Progenitor cell of endocrine pancreas (in vitro differentiated cells): Measurements from ENCODE around the gene CX3CL1. TPM values are rescaled to one million over a fixed set of nuclear protein-coding genes. Genes with fewer than 3 reads are reported as not detected.

Experiments used
- DNase-seq: peaks from one replicate; pipeline ENCODE4 v3.0.0; 2021; ENCODE audit warnings: low spot score; ENCODE audit not compliant: unreplicated experiment
- H3K27ac Mint-ChIP-seq: 2 replicates; pipeline ENCODE4 v1.8.0; 2021; ENCODE audit warnings: mild to moderate bottlenecking, moderate library complexity, mixed read lengths
- H3K27me3 Mint-ChIP-seq: 2 replicates; pipeline ENCODE4 v1.8.0; 2021; ENCODE audit warnings: mixed read lengths
- H3K36me3 Mint-ChIP-seq: 2 replicates; pipeline ENCODE4 v1.8.0; 2022; ENCODE audit warnings: mixed read lengths; ENCODE audit not compliant: insufficient read depth
- H3K4me1 Mint-ChIP-seq: 2 replicates; pipeline ENCODE4 v1.8.0; 2021; ENCODE audit warnings: low read depth, mixed read lengths
- H3K4me3 Mint-ChIP-seq: 2 replicates; pipeline ENCODE4 v1.8.0; 2021; ENCODE audit warnings: low read depth, mild to moderate bottlenecking, moderate library complexity, mixed read lengths
- H3K9me3 Mint-ChIP-seq: 2 replicates; pipeline ENCODE4 v1.8.0; 2021; ENCODE audit warnings: low read depth, mixed read lengths
- CTCF ChIP-seq: fragments of 200-600 bp; sonication (generic); IDR thresholded peaks from one replicate; pipeline ENCODE4 v1.5.0; 2021; ENCODE audit warnings: antibody characterized with exemption, mild to moderate bottlenecking; ENCODE audit not compliant: unreplicated experiment
- total RNA-seq: library from RNA; stranded (reverse); gene quantifications from 2 replicates; pipeline ENCODE4 v1.2.1, GENCODE V29; 2021

CX3CL1 gene
- total RNA-seq, 1 donor from 2014 or later, result 0.74 TPM

- no peaks in the 10 kb centered on the region for H3K4me1 Mint-ChIP-seq
- no peak overlapping the region for H3K4me3 Mint-ChIP-seq
- peaks cover 30% of the 10 kb centered on the region for H3K27me3 Mint-ChIP-seq
- no peaks in the 10 kb centered on the region for H3K36me3 Mint-ChIP-seq
- no peaks in the 10 kb centered on the region for H3K9me3 Mint-ChIP-seq
- no peak for TF ChIP-seq CTCF
- no peak for DNase-seq
- H3K27ac Mint-ChIP-seq, result no peak overlapping the region
Measured at GRCh38 chr16:57345021-57345420, 27.3 kb upstream of the CX3CL1 start.

GRCh38 chr16:57345666-57346204 lies 26.6 kb upstream of the CX3CL1 start:
- H3K27me3 Mint-ChIP-seq, result peaks cover 34% of the 10 kb centered on the region
- H3K4me1 Mint-ChIP-seq, result no peaks in the 10 kb centered on the region
- no peak for TF ChIP-seq CTCF
- H3K27ac Mint-ChIP-seq, result no peak overlapping the region
- no peak for DNase-seq
- H3K9me3 Mint-ChIP-seq, result no peaks in the 10 kb centered on the region
- H3K4me3 Mint-ChIP-seq, result no peak overlapping the region
- no peaks in the 10 kb centered on the region for H3K36me3 Mint-ChIP-seq

GRCh38 chr16:57347858-57348257 lies 24.4 kb upstream of the CX3CL1 start:
- H3K4me1 Mint-ChIP-seq, result no peaks in the 10 kb centered on the region
- H3K4me3 Mint-ChIP-seq, result no peak overlapping the region
- no peaks in the 10 kb centered on the region for H3K36me3 Mint-ChIP-seq
- no peak for DNase-seq
- peaks cover 37% of the 10 kb centered on the region for H3K27me3 Mint-ChIP-seq
- H3K9me3 Mint-ChIP-seq, result no peaks in the 10 kb centered on the region
- no peak for TF ChIP-seq CTCF
- no peak overlapping the region for H3K27ac Mint-ChIP-seq

DNA sequence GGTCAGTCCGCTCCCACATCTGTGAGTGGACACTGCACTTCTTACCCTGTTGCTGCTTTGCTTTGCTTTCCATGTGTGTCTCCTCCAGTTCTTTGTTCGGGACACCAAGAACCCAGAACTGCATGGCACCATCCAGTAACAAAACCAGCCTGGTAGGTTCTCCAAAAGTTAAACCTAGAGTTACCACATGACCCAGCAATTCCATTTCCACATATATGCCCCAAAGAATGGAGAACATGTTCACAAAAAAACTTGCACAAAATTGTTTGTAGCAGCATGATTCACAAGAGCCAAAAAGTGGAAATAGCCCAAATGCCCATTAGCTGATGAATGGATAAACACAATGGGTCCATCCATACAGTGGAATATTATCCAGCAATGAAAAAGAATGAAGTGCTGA lies 24.0 kb upstream of the CX3CL1 start:
- Mint-ChIP-seq H3K9me3 (no peaks in the 10 kb centered on the region), H3K27ac (no peak overlapping the region), H3K27me3 (peaks cover 37% of the 10 kb centered on the region), H3K4me1 (no peaks in the 10 kb centered on the region), H3K4me3 (no peak overlapping the region), H3K36me3 (no peaks in the 10 kb centered on the region)
- DNase-seq, result no peak
- no peak for TF ChIP-seq CTCF

DNA sequence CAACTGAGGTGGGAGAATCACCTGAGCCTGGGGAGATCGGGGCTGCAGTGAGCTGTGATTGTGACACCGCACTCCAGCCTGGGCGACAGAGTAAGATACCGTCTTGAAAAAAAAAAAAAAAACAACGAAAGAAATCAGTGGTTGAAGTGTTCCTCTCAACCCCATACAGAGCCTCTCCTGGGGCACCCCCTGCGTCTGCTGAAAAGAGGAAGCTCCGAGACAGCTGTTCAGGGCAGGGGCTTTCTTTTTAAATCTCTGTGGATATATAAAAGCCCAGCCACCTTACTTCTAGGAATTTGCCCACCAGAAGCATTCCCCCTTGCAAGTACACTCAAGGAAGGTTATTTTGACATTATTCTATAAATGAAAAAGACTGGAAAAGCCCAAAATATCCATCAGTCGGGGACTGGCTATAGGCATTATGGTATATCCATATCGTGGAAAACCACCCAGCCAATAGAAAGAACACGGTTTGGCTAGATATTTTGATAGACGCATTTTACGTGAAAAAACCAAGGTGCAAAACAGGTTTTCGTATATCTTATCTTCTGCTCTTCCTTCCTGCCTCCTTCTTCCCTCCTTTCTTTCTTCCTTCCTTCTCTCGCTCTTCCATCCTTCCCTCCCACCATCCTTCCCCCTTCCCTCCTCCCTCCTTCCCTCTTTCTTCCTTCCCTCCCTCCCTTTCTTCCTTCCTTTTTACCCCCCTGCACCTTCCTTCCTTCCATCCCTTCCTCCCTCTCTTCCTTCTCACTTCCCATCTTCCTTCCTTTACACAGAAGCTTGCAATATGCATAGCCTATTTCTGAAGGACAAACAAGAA lies 22.9 kb upstream of the CX3CL1 start:
- H3K4me1 Mint-ChIP-seq, result no peaks in the 10 kb centered on the region
- no peak overlapping the region for H3K27ac Mint-ChIP-seq
- no peak overlapping the region for H3K4me3 Mint-ChIP-seq
- DNase-seq, result no peak
- H3K9me3 Mint-ChIP-seq, result no peaks in the 10 kb centered on the region
- no peak for TF ChIP-seq CTCF
- no peaks in the 10 kb centered on the region for H3K36me3 Mint-ChIP-seq
- H3K27me3 Mint-ChIP-seq, result peaks cover 34% of the 10 kb centered on the region
